Activated gamma-delta T cell (primary cell): ENCODE measurements around the gene CXorf66.
"Not testable (repeated sequence)": the region's sequence is repeated elsewhere in the genome, so short reads cannot be mapped to it uniquely, and the experiment has no call there.

Experiments used
- DNase-seq: peaks from one replicate; lab custom pipeline; 2025; lab: John Stamatoyannopoulos, UW

The CXorf66 gene

GRCh38 chrX:139924696-139925095 lies 40.6 kb downstream of the CXorf66 start:
- no peak for DNase-seq

GRCh38 chrX:139924069-139924695 lies 41.1 kb downstream of the CXorf66 start:
- no peak for DNase-seq

GRCh38 chrX:139921142-139921541 lies 44.2 kb downstream of the CXorf66 start:
- DNase-seq = not testable (repeated sequence)

GRCh38 chrX:139920316-139920715 lies 45.0 kb downstream of the CXorf66 start:
- DNase-seq = no peak

GRCh38 chrX:139914421-139914820 lies 50.9 kb downstream of the CXorf66 start:
- no peak for DNase-seq

GRCh38 chrX:139909712-139910111 lies 55.6 kb downstream of the CXorf66 start:
- no peak for DNase-seq

DNA sequence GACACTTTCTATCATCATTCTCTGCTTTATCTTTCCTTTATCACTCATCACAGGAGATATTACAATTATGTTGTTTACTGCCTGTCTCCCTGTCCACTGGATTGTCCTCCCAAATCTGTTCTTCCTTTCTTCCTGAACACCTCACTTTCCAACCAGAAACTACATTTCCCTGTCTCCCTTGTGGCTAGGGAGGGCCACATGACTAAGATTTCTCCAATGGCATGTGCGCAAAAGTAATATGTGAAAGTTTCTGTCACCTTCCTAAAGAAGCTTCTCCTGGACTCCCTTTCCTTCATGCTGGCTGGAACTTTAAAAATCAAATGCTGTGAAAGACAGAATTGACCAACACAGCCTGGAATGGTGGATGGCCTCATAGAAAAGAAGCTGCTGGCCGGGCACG lies 58.2 kb downstream of the CXorf66 start:
- DNase-seq = no peak

- no peak for DNase-seq
Observed at GRCh38 chrX:139905743-139906142, 59.6 kb downstream of the CXorf66 start.
